DMS153 (cell line): ENCODE results near the gene GABRD.

Source experiments
- DNase-seq: peaks from one replicate; lab custom pipeline; 2025; lab: John Stamatoyannopoulos, UW

GABRD gene

DNA sequence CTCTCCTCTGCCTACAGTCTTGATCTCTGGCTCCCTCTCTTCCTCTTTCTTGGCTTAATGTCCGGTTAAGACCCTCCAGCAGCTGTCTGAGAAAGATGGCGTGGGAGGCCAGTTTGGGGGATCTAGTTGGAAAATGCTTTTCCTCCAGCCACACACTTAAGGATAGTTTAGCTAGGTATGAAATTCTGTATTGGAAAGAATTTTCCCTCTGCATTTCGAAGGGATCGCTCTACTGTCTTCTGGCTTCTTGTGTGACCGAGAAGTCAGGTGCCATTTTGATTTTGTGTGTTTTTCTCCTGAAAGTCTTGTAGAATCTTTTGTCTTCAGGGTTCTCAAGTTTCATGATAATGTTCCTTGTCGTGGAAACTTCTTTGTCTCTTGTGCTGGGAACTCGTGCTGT is 59.0 kb downstream of the GABRD start:
- no peak for DNase-seq

DNA sequence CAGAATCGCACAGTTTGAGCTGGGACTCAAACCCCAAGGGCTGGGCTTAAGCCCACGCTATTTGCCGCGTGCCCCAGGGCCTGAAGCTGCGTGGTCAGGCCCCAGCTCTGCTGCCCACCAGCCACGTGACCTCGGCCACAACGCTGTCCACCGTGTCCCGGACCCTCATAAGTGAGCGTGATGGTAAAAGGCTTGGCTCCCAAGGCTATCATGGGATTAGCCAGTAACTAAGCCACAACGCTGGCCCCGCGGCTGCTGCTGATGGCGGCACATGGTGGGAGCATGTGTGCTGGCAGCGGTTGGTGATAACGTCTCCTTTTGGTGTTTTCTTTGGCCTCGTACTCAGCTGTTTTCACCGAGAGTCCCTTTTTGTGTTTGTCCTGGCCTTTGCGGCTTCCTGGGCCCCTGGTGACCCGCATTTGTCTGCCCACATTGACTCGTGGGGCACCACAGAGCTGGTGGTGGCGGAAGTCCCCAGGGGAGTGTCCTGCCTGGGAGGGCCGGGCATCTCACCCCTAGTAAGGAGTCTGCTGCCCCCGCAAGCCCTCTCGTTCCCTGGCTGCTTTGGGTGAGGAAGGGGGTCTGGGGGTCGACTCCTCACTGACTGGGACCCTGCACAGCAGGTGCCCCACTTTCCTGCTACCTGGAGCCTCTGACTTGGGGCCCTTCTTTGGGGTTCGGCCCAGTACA is 60.4 kb downstream of the GABRD start:
- no peak for DNase-seq

DNA sequence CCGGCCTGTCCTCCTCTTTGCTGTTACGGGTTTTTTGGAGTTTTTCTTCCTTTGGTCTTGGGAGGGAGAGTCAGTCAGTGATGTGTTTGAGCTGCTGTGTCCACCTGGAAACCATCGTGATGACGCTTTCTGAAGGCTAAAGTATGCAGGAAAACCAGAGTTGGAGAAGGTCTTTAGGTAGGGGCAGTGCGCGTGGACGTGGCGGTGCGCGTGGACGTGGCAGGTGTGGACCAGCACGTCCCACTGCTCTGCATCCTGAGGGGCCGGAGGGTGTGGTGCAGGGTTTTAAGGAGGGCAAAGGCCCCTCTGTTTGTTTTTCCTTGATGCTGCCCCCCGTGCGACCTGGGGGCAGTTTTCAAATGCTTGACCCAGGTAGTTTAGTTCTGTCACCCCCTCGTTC is 61.0 kb downstream of the GABRD start:
- no peak for DNase-seq
